22Rv1 (cell line): Measurements from ENCODE around the gene CTNNAL1.

Experiments used
- ZFX ChIP-seq: fragments of 450-650 bp; IDR thresholded peaks from 2 replicates; pipeline ENCODE4 v1.6.1; 2017; ENCODE audit warnings: antibody characterized with exemption, borderline replicate concordance
- TF ChIP-seq, protein P1 (sequence below): fragments of 450-650 bp; IDR thresholded peaks from 2 replicates; pipeline ENCODE4 v1.5.1; 2017; ENCODE audit warnings: mild to moderate bottlenecking

DNA sequence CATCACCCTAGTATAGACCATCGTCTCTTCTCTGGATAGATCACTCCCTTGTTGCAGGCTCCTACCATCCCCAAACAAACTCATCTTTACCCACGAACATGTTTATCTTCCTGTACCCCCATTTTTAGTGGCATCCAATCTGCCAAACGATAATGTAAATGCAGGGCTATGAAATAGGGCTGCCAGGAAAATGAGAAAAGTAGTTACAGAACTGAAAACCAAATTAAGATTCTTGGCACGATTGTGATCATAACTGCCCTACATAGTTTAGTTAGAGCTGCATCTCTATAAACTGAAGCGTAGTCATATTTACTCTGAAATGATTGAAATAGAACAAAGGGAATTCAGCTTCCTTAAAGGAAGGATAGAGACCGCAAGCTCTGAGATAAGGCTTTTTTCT is 53.0 kb downstream of the CTNNAL1 start:
- TF ChIP-seq, protein P1, sequence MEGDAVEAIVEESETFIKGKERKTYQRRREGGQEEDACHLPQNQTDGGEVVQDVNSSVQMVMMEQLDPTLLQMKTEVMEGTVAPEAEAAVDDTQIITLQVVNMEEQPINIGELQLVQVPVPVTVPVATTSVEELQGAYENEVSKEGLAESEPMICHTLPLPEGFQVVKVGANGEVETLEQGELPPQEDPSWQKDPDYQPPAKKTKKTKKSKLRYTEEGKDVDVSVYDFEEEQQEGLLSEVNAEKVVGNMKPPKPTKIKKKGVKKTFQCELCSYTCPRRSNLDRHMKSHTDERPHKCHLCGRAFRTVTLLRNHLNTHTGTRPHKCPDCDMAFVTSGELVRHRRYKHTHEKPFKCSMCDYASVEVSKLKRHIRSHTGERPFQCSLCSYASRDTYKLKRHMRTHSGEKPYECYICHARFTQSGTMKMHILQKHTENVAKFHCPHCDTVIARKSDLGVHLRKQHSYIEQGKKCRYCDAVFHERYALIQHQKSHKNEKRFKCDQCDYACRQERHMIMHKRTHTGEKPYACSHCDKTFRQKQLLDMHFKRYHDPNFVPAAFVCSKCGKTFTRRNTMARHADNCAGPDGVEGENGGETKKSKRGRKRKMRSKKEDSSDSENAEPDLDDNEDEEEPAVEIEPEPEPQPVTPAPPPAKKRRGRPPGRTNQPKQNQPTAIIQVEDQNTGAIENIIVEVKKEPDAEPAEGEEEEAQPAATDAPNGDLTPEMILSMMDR: no peak
- no peak for TF ChIP-seq ZFX
